Measurements from ENCODE around the gene ITPR1.

The ITPR1 gene

GRCh38 chr3:4509043-4509442 lies 15.9 kb downstream of the ITPR1 start:
- DNase-seq (ENCODE audit: low read depth in 2 of 2) = no peak

GRCh38 chr3:4509983-4510755 lies 17.0 kb downstream of the ITPR1 start:
- DNase-seq (ENCODE audit: low read depth in 2 of 2) = no peak

GRCh38 chr3:4511491-4512262 lies 18.5 kb downstream of the ITPR1 start:
- no peak for DNase-seq (ENCODE audit: low read depth in 2 of 2)

- no peak for DNase-seq (ENCODE audit: low read depth in 2 of 2)
Measured at GRCh38 chr3:4512895-4513616, 19.9 kb downstream of the ITPR1 start.

- DNase-seq (ENCODE audit: low read depth in 2 of 2) = no peak
Measured at GRCh38 chr3:4514321-4514720, 21.2 kb downstream of the ITPR1 start.

GRCh38 chr3:4514916-4515315 lies 21.8 kb downstream of the ITPR1 start:
- no peak for DNase-seq (ENCODE audit: low read depth in 2 of 2)

GRCh38 chr3:4515916-4516579 lies 22.9 kb downstream of the ITPR1 start:
- DNase-seq (ENCODE audit: low read depth in 2 of 2) = no peak

- DNase-seq (ENCODE audit: low read depth in 2 of 2) = no peak
Measured at GRCh38 chr3:4517093-4517492, 23.9 kb downstream of the ITPR1 start.

GRCh38 chr3:4517643-4518311 lies 24.6 kb downstream of the ITPR1 start:
- no peak for DNase-seq (ENCODE audit: low read depth in 2 of 2)

- DNase-seq (ENCODE audit: low read depth in 2 of 2) = no peak
Measured at GRCh38 chr3:4520033-4520816, 27.1 kb downstream of the ITPR1 start.

- no peak for DNase-seq (ENCODE audit: low read depth in 2 of 2)
Measured at GRCh38 chr3:4522947-4523346, 29.8 kb downstream of the ITPR1 start.

- no peak for DNase-seq (ENCODE audit: low read depth in 2 of 2)
Measured at GRCh38 chr3:4523710-4524698, 30.9 kb downstream of the ITPR1 start.

- no peak for DNase-seq (ENCODE audit: low read depth in 2 of 2)
Measured at GRCh38 chr3:4525560-4526223, 32.5 kb downstream of the ITPR1 start.

- DNase-seq (ENCODE audit: low read depth in 2 of 2) = no peak
Measured at GRCh38 chr3:4528320-4528719, 35.2 kb downstream of the ITPR1 start.

GRCh38 chr3:4528819-4529600 lies 35.9 kb downstream of the ITPR1 start:
- no peak for DNase-seq (ENCODE audit: low read depth in 2 of 2)

- DNase-seq (ENCODE audit: low read depth in 2 of 2) = no peak
Measured at GRCh38 chr3:4529876-4530588, 36.9 kb downstream of the ITPR1 start.

- no peak for DNase-seq (ENCODE audit: low read depth in 2 of 2)
Measured at GRCh38 chr3:4531478-4532025, 38.4 kb downstream of the ITPR1 start.

Data from stimulated activated CD4-positive, alpha-beta T cell treated with anti-CD3 and anti-CD28 coated beads, Interleukin-1b, Interleukin-23, amount 100 ng/mL, for 1 hour (primary cell).